GM19397 (cell line): ENCODE data around the gene ZNF335.
A peak's percentile ranks its signal among the peaks of the same experiment; 100 is the strongest.
"Not testable (repeated sequence)": the region's sequence is repeated elsewhere in the genome, so short reads cannot be mapped to it uniquely, and the experiment has no call there.

Experiments
- ATAC-seq: cut with Tn5 transposase; IDR thresholded peaks from one replicate; pipeline ENCODE4 v1.9.1; 2021; ENCODE audit warnings: mild to moderate bottlenecking, moderate library complexity; ENCODE audit not compliant: unreplicated experiment

The ZNF335 gene

GRCh38 chr20:45913116-45913515 is 58.9 kb downstream of the ZNF335 start:
- no peak for ATAC-seq

GRCh38 chr20:45912344-45912682 is 59.7 kb downstream of the ZNF335 start:
- no peak for ATAC-seq

- ATAC-seq = no peak
Observed at GRCh38 chr20:45911486-45912343, 60.3 kb downstream of the ZNF335 start, which contains the start of gene PLTP. Gene PLTP, minus strand, starts transcription at chr20:45912155. Its CDS starts 703 bp downstream, at chr20:45911452.

GRCh38 chr20:45910670-45911485 is 61.1 kb downstream of the ZNF335 start:
- peak; percentile 84 for ATAC-seq

GRCh38 chr20:45909817-45910669 is 62.0 kb downstream of the ZNF335 start:
- no peak for ATAC-seq

- no peak for ATAC-seq
Observed at GRCh38 chr20:45909336-45909808, 62.6 kb downstream of the ZNF335 start.

GRCh38 chr20:45908084-45908483 is 63.9 kb downstream of the ZNF335 start:
- ATAC-seq = no peak

- no peak for ATAC-seq
Observed at GRCh38 chr20:45907219-45907948, 64.6 kb downstream of the ZNF335 start.

GRCh38 chr20:45905505-45906079 is 66.4 kb downstream of the ZNF335 start:
- no peak for ATAC-seq

- ATAC-seq = no peak
Observed at GRCh38 chr20:45904583-45905504, 67.2 kb downstream of the ZNF335 start.

GRCh38 chr20:45902199-45902701 is 69.8 kb downstream of the ZNF335 start:
- ATAC-seq = no peak

GRCh38 chr20:45901332-45901731 is 70.7 kb downstream of the ZNF335 start:
- not testable (repeated sequence) for ATAC-seq

GRCh38 chr20:45899046-45899835 is 72.8 kb downstream of the ZNF335 start:
- ATAC-seq = no peak
